Right hindlimb (tissue), 1 donor: Measurements from ENCODE around the gene NECAB2.
"Not testable (repeated sequence)": the region's sequence is repeated elsewhere in the genome, so short reads cannot be mapped to it uniquely, and the experiment has no call there.

Experiments used
- DNase-seq: peaks from one replicate; pipeline ENCODE4 v3.0.0-alpha.2; 2018

The NECAB2 gene

GRCh38 chr16:83936581-83937165, 31.4 kb upstream of the NECAB2 start:
- DNase-seq: no peak

GRCh38 chr16:83937267-83937666, 30.8 kb upstream of the NECAB2 start:
- DNase-seq: no peak

GRCh38 chr16:83937922-83938885, 29.8 kb upstream of the NECAB2 start:
- no peak for DNase-seq

- no peak for DNase-seq
These were observed 28.7 kb upstream of the NECAB2 start for GRCh38 chr16:83939266-83939855.

GRCh38 chr16:83940119-83940518, 27.9 kb upstream of the NECAB2 start:
- no peak for DNase-seq

- no peak for DNase-seq
These were observed 27.2 kb upstream of the NECAB2 start for GRCh38 chr16:83940630-83941378.

GRCh38 chr16:83941546-83941945, 26.5 kb upstream of the NECAB2 start:
- DNase-seq: not testable (repeated sequence)

- DNase-seq: no peak
These were observed 26.0 kb upstream of the NECAB2 start for GRCh38 chr16:83942074-83942473.

- DNase-seq: no peak
These were observed 25.1 kb upstream of the NECAB2 start for GRCh38 chr16:83942815-83943515.

GRCh38 chr16:83943516-83944050, 24.5 kb upstream of the NECAB2 start:
- DNase-seq: no peak

- no peak for DNase-seq
These were observed 22.5 kb upstream of the NECAB2 start for GRCh38 chr16:83945587-83945986.

- no peak for DNase-seq
These were observed 21.8 kb upstream of the NECAB2 start for GRCh38 chr16:83946154-83946780.

GRCh38 chr16:83946781-83947566, 21.1 kb upstream of the NECAB2 start:
- DNase-seq: no peak

- DNase-seq: no peak
These were observed 20.3 kb upstream of the NECAB2 start for GRCh38 chr16:83947642-83948234.

- no peak for DNase-seq
These were observed 18.9 kb upstream of the NECAB2 start for GRCh38 chr16:83948914-83949723.

- DNase-seq: no peak
These were observed 18.4 kb upstream of the NECAB2 start for GRCh38 chr16:83949724-83950001.

GRCh38 chr16:83950862-83951399, 17.1 kb upstream of the NECAB2 start:
- DNase-seq: not testable (repeated sequence)

GRCh38 chr16:83951544-83951943, 16.5 kb upstream of the NECAB2 start:
- DNase-seq: no peak

- DNase-seq: no peak
These were observed 15.5 kb upstream of the NECAB2 start for GRCh38 chr16:83952587-83952939.
